G401.6 (cell line): ENCODE measurements around the gene SLC23A1.
"Not testable (repeated sequence)": the region's sequence is repeated elsewhere in the genome, so short reads cannot be mapped to it uniquely, and the experiment has no call there.

Experiments used
- FAIRE-seq: peaks from 2 replicates; lab custom pipeline; 2012; peaks lifted over from hg19 to GRCh38; lab: Jason Lieb, UNC

Gene SLC23A1

GRCh38 chr5:139369181-139369580 is 13.9 kb downstream of the SLC23A1 start:
- no peak for FAIRE-seq

GRCh38 chr5:139368613-139369012 is 14.5 kb downstream of the SLC23A1 start:
- FAIRE-seq = peak; percentile 89

- FAIRE-seq = no peak
Observed at GRCh38 chr5:139364466-139364865, 18.6 kb downstream of the SLC23A1 start.

- no peak for FAIRE-seq
Observed at GRCh38 chr5:139363937-139364336, 19.2 kb downstream of the SLC23A1 start.

DNA sequence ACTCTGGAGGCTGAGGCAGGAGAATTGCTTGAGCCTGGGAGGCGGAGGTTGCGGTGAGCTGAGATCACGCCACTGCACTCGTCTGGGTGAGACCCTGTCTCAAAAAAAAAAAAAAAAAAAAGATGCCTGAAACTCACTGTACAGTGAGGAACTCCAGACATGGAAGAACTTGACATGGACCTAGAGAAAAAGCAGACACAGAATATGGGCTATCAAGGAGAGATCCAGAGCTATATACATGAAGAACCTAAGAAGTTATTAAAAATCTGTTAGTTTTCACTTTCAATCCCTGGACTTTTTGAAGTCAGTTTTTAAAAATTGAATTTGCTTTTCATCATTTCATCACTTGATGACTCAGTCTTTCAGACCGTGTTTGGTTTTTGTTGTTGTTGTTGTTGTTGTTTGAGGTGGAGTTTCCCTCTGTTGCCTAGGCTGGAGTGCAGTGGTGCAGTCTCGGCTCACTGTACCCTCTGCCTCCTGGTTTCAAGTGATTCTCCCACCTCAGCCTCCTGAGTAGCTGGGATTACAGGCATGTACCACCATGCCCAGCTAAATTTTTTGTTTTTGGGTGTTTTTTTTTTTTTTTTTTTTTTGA is 21.2 kb downstream of the SLC23A1 start:
- FAIRE-seq = no peak

GRCh38 chr5:139360384-139360783 is 22.7 kb downstream of the SLC23A1 start:
- no peak for FAIRE-seq

DNA sequence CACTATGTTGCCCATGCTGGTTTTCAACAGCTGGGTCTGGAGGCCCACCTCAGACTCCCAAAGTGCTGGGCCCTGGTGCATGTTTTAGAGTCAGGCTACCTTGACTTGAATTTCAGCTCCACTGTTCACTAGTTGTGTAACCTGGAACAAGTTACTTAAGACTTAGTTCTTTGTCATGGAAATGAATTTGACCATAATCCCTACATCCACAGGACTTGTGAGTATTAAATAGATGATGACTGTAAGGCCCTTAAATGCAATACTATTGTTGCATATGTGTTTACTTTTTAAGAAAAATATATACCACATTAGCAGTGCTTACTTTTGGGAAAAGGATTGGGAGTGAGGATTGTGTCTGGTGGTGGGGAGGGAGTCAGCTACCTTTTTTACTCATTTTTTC is 25.0 kb downstream of the SLC23A1 start:
- FAIRE-seq = no peak

GRCh38 chr5:139355900-139356299 is 27.2 kb downstream of the SLC23A1 start:
- FAIRE-seq = not testable (repeated sequence)

GRCh38 chr5:139354186-139354585 is 28.9 kb downstream of the SLC23A1 start:
- no peak for FAIRE-seq

GRCh38 chr5:139347863-139348262 is 35.2 kb downstream of the SLC23A1 start:
- FAIRE-seq = not testable (repeated sequence)

DNA sequence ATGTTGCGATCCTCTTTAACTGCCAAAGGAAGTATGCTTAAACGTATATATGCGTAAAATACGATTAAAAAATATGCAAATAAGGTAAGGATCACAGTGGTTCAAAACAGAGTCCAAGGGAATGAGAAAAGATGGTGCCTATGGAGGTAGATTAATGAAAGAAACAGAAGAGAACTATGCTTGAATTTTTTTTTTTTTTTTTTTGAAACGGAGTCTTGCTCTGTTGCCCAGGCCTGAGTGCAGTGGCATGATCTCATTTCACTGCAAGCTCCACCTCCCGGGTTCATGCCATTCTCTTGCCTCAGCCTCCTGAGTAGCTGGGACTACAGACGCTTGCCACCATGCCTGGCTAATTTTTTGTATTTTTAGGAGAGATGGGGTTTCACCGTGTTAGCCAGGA is 37.7 kb downstream of the SLC23A1 start:
- not testable (repeated sequence) for FAIRE-seq

DNA sequence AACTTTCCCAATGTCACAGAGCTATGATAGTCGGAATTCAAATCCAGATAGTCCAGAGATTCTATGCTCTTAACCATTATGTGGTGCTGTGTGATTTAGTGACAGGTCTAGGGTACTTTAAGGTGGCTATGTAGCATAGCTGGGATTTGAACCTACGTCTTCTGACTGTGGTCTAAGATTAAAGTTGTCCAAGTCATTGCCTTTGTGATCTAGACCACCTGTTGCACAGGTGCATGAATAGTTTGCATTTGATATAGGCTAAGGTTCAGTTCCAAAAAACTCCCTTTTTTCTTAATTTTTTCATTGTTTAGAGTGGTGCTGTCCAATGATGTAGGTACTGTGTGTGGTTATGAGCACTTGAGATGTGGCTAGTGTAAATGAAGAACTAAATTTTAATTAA is 38.9 kb downstream of the SLC23A1 start:
- FAIRE-seq = no peak

DNA sequence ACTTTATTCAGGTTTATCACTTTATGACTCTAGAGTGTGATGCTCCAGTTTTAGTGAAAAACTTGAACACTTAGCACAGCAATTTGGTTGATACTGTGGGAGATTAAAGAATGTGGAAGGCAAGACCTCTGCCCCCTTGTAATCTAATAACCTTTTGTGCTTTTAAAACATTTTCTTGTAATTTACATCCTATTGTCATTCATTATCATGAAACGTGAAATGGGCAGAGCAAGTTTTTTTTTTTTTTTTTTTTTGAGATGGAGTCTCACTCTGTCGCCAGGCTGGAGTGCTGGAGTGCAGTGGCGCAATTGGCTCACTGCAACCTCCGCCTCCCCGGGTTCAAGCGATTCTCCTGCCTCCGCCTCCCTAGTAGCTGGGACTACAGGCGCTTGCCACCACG is 39.6 kb downstream of the SLC23A1 start:
- FAIRE-seq = no peak

DNA sequence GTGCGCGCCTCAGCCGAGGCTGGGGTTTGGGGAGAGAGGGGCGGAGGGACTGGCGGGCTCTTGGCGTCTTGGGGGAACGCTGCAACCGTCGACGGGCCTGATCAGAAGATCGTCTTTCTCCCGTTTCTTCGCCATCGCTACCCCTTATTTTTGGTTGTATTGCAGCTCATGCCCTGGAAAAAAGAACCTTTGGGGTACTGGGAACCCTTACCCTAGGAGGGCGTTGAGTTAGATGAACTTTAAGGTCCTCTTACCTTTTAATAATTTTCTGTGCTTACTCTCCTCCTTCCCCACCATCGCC is 40.7 kb downstream of the SLC23A1 start:
- FAIRE-seq = no peak

DNA sequence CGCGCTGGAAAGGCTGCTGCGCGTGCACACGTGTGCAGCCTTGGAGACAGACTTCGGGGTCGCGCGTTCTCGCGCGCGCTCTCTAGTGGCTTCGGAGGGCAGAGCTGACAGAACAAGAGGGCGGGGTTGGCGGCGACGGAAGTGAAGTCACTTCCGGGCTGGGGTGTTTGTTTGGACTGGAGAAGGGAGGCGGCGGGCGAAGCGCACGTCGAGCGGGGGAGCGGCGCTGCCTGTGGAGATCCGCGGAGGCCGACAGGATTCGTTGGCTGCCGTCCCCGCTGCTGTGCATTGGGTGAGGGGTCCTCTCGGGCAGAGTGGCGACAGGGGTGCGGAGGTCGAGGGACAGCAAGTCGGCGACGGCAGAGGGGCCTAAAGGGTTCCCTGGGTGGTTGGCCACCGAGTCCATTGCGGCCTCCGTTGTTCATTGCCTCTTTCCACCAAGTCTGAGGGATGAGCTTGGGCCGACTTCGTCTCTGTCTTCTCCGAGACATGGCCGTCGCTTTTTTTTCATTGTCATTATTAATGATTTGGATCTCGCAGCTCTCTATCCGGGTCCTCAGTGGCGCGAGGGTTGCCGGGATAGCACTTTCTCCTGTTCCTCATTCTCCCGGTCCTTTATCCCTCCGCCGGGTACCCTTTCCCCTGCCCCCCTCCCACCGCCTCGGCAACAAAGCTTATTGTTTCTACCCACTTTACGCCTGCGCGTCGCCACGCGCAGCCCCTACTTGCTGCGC is 41.2 kb downstream of the SLC23A1 start, which contains the start of gene PAIP2:
PAIP2 (plus strand) TSS at position 166 of the 734 bp plus-strand sequence. CDS start 21,931 bp downstream, outside the sequence.
- peak; percentile 98 for FAIRE-seq

- no peak for FAIRE-seq
Observed at GRCh38 chr5:139341187-139341688, 41.9 kb downstream of the SLC23A1 start.

DNA sequence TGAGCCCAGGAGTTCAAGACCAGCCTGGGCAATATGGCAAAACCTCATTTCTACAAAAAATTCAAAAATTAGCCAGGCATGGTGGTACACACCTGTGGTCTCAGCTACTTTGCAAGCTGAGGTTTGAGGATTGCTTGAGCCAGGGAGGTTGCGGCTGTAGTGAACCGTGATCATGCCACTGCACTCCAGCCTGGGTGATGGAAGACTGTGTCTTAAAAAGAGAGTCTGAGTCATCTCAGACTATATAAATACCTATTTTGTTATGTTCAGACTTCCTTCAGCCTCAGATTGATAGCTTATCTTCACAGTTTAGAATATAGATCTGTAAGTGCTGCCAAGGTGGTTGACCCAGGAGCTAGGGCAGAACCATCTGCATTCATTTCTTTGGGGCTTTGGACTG is 43.0 kb downstream of the SLC23A1 start:
- no peak for FAIRE-seq

- no peak for FAIRE-seq
Observed at GRCh38 chr5:139335811-139336210, 47.3 kb downstream of the SLC23A1 start.
